NOMO-1 (cell line): ENCODE data around the gene CCDC87.
A peak's percentile ranks its signal among the peaks of the same experiment; 100 is the strongest.
"Not testable (repeated sequence)": the region's sequence is repeated elsewhere in the genome, so short reads cannot be mapped to it uniquely, and the experiment has no call there.

Source experiments
- DNase-seq, 2 experiments: peaks; one replicate each; lab custom pipeline; 2025; ENCODE audit not compliant: unreplicated experiment in 2 of 2; lab: John Stamatoyannopoulos, UW

Gene CCDC87

GRCh38 chr11:66559142-66559865 lies 33.6 kb downstream of the CCDC87 start:
- no peak for DNase-seq

- no peak for DNase-seq
These were observed 35.0 kb downstream of the CCDC87 start for GRCh38 chr11:66557733-66558326.

- DNase-seq: no peak
These were observed 36.8 kb downstream of the CCDC87 start for GRCh38 chr11:66556086-66556485.

GRCh38 chr11:66555416-66555815 lies 37.4 kb downstream of the CCDC87 start:
- DNase-seq: no peak

GRCh38 chr11:66554602-66555001 lies 38.3 kb downstream of the CCDC87 start:
- DNase-seq: no peak

GRCh38 chr11:66550887-66551286 lies 42.0 kb downstream of the CCDC87 start:
- DNase-seq: no peak

GRCh38 chr11:66549696-66550095 lies 43.2 kb downstream of the CCDC87 start:
- DNase-seq: no peak

GRCh38 chr11:66548774-66549630 lies 43.9 kb downstream of the CCDC87 start:
- no peak for DNase-seq

- no peak for DNase-seq
These were observed 44.8 kb downstream of the CCDC87 start for GRCh38 chr11:66548041-66548440.

GRCh38 chr11:66547662-66548009 lies 45.2 kb downstream of the CCDC87 start:
- DNase-seq: no peak

GRCh38 chr11:66546966-66547661 lies 45.7 kb downstream of the CCDC87 start:
- no peak for DNase-seq

- DNase-seq: no peak
These were observed 46.4 kb downstream of the CCDC87 start, which contains the start of gene ACTN3 for GRCh38 chr11:66546368-66546965. ACTN3 (plus strand) TSS chr11:66546903; CDS start chr11:66546938, 35 bp downstream.

GRCh38 chr11:66545701-66546367 lies 47.0 kb downstream of the CCDC87 start, which contains the start of gene ZDHHC24:
ZDHHC24 (minus strand) TSS chr11:66546048; CDS start chr11:66546003, 45 bp downstream.
- peak; percentile 97 to 98 for DNase-seq

GRCh38 chr11:66544952-66545351 lies 47.9 kb downstream of the CCDC87 start:
- not testable (repeated sequence) for DNase-seq

- DNase-seq: no peak
These were observed 49.4 kb downstream of the CCDC87 start for GRCh38 chr11:66543263-66544107.

GRCh38 chr11:66542362-66542761 lies 50.5 kb downstream of the CCDC87 start:
- no peak for DNase-seq

- DNase-seq: no peak
These were observed 51.0 kb downstream of the CCDC87 start for GRCh38 chr11:66541892-66542291.

GRCh38 chr11:66540598-66540997 lies 52.3 kb downstream of the CCDC87 start:
- not testable (repeated sequence) for DNase-seq
